ENCODE results near the gene EPB41. TPM values are rescaled to one million over a fixed set of nuclear protein-coding genes. Genes with fewer than 3 reads are reported as not detected.

The EPB41 gene
- total and polyA plus RNA-seq, 4 donors: 10.7 to 189 (median 38.1) TPM

DNA sequence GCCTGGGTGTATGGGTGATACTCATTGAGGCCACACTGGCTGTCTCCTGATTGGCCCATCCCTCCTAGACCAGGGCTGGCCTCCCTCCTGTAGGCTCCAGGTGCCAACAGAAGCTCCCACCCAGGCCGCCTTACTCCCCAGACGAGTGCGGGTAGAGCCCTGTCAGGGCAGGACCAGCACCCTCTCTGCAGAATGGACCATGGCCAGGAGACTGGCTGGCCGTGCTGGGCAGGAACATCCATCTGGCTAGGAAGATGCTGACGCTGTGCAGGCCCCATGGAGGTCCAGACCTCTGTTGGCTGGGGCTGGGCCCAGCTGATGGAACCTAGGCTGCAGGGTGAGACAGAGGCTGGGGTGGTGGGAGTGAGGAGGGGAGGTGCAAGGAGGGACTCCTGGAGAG is 25.0 kb upstream of the EPB41 start:
- H3K27ac ChIP-seq (ENCODE audit: low read depth in 1 of 2, low read length in 2 of 2): no peak overlapping the region
- peaks cover 6 to 23% (median 13%) of the 10 kb centered on the region in 4 donors for H3K4me1 ChIP-seq (ENCODE audit: control insufficient read depth in 4 of 4, insufficient read depth in 4 of 4, low read length in 3 of 4)
- TF ChIP-seq FOXA1 (IDR thresholded peaks at IDR 0.05) (no peak), YY1 (IDR thresholded peaks at IDR 0.05) (no peak), FOXA2 (IDR thresholded peaks at IDR 0.05) (no peak), JUND (IDR thresholded peaks at IDR 0.05) (no peak), GABPA (IDR thresholded peaks at IDR 0.05 in 1 of 2, conservative IDR thresholded peaks at IDR 0.05 in 1 of 2) (no peak), RXRA (IDR thresholded peaks at IDR 0.05) (no peak), TAF1 (conservative IDR thresholded peaks at IDR 0.05) (no peak), HNF4A (conservative IDR thresholded peaks at IDR 0.05) (no peak)
- TF ChIP-seq, protein P1, sequence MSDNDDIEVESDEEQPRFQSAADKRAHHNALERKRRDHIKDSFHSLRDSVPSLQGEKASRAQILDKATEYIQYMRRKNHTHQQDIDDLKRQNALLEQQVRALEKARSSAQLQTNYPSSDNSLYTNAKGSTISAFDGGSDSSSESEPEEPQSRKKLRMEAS (IDR thresholded peaks at IDR 0.05): no peak
- TF ChIP-seq, protein P2, sequence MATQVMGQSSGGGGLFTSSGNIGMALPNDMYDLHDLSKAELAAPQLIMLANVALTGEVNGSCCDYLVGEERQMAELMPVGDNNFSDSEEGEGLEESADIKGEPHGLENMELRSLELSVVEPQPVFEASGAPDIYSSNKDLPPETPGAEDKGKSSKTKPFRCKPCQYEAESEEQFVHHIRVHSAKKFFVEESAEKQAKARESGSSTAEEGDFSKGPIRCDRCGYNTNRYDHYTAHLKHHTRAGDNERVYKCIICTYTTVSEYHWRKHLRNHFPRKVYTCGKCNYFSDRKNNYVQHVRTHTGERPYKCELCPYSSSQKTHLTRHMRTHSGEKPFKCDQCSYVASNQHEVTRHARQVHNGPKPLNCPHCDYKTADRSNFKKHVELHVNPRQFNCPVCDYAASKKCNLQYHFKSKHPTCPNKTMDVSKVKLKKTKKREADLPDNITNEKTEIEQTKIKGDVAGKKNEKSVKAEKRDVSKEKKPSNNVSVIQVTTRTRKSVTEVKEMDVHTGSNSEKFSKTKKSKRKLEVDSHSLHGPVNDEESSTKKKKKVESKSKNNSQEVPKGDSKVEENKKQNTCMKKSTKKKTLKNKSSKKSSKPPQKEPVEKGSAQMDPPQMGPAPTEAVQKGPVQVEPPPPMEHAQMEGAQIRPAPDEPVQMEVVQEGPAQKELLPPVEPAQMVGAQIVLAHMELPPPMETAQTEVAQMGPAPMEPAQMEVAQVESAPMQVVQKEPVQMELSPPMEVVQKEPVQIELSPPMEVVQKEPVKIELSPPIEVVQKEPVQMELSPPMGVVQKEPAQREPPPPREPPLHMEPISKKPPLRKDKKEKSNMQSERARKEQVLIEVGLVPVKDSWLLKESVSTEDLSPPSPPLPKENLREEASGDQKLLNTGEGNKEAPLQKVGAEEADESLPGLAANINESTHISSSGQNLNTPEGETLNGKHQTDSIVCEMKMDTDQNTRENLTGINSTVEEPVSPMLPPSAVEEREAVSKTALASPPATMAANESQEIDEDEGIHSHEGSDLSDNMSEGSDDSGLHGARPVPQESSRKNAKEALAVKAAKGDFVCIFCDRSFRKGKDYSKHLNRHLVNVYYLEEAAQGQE (IDR thresholded peaks at IDR 0.05): no peak
- TF ChIP-seq, protein P3, sequence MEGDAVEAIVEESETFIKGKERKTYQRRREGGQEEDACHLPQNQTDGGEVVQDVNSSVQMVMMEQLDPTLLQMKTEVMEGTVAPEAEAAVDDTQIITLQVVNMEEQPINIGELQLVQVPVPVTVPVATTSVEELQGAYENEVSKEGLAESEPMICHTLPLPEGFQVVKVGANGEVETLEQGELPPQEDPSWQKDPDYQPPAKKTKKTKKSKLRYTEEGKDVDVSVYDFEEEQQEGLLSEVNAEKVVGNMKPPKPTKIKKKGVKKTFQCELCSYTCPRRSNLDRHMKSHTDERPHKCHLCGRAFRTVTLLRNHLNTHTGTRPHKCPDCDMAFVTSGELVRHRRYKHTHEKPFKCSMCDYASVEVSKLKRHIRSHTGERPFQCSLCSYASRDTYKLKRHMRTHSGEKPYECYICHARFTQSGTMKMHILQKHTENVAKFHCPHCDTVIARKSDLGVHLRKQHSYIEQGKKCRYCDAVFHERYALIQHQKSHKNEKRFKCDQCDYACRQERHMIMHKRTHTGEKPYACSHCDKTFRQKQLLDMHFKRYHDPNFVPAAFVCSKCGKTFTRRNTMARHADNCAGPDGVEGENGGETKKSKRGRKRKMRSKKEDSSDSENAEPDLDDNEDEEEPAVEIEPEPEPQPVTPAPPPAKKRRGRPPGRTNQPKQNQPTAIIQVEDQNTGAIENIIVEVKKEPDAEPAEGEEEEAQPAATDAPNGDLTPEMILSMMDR (IDR thresholded peaks at IDR 0.05; ENCODE audit: low read depth, low read length, missing input control): no peak
- TF ChIP-seq, protein P4, sequence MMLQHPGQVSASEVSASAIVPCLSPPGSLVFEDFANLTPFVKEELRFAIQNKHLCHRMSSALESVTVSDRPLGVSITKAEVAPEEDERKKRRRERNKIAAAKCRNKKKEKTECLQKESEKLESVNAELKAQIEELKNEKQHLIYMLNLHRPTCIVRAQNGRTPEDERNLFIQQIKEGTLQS (IDR thresholded peaks at IDR 0.05): no peak
- no peak for DNase-seq (ENCODE audit: low spot score)
- H3K4me3 ChIP-seq (ENCODE audit: low read depth in 1 of 3, low read length in 3 of 3): no peak overlapping the region
- 94% methylated on average over 5 of the region's 5 CpGs for WGBS
- H3K27me3 ChIP-seq (ENCODE audit: control insufficient read depth in 4 of 4, insufficient read depth in 4 of 4, low read length in 3 of 4): no peaks in the 10 kb centered on the region
- H3K9me3 ChIP-seq (ENCODE audit: control insufficient read depth in 4 of 4, low read length in 3 of 4): no peaks in the 10 kb centered on the region
- peaks cover 0 to 5% (median under 1%) of the 10 kb centered on the region in 4 donors for H3K36me3 ChIP-seq (ENCODE audit: control insufficient read depth in 4 of 4, insufficient read depth in 3 of 4, low read depth in 1 of 4, low read length in 3 of 4)
- no peak overlapping the region for H3K9ac ChIP-seq (ENCODE audit: low read depth in 1 of 2, low read length in 2 of 2)

DNA sequence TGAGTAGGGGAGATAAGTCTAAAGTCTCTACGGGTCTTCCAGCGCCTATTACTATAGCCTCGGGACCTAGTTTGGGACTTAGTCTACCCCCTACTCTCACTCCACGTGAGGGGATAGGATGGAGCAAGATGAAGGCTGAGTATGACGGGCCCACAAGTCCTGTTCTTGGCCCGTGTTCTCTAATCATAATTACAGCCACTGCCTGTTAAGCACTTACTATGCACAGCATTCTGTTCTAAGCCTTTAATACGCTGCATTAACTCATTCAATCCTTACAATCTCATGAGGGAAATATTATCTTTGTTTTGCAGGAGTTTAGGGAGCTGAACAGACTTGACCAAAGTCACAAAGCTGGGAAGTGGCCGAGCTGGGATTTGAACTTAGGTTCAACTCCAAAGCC is 23.9 kb upstream of the EPB41 start:
- no peak overlapping the region for H3K4me3 ChIP-seq (ENCODE audit: low read depth in 1 of 3, low read length in 3 of 3)
- no peak for DNase-seq (ENCODE audit: low spot score)
- peaks cover 1 to 14% (median 8%) of the 10 kb centered on the region in 4 donors for H3K4me1 ChIP-seq (ENCODE audit: control insufficient read depth in 4 of 4, insufficient read depth in 4 of 4, low read length in 3 of 4)
- WGBS: 89% methylated on average over 8 of the region's 8 CpGs
- no peak overlapping the region for H3K9ac ChIP-seq (ENCODE audit: low read depth in 1 of 2, low read length in 2 of 2)
- no peak for TF ChIP-seq TAF1 (conservative IDR thresholded peaks at IDR 0.05)
- no peak for TF ChIP-seq NR2F2 (IDR thresholded peaks at IDR 0.05)
- no peak for TF ChIP-seq RXRA (IDR thresholded peaks at IDR 0.05)
- no peak for TF ChIP-seq FOXA1 (IDR thresholded peaks at IDR 0.05)
- TF ChIP-seq EGR1 (IDR thresholded peaks at IDR 0.05; ENCODE audit: low read depth in 2 of 2): no peak
- TF ChIP-seq, protein P2 (IDR thresholded peaks at IDR 0.05): no peak
- no peak for TF ChIP-seq GABPA (IDR thresholded peaks at IDR 0.05 in 1 of 2, conservative IDR thresholded peaks at IDR 0.05 in 1 of 2)
- no peak for TF ChIP-seq YY1 (IDR thresholded peaks at IDR 0.05)
- no peak for TF ChIP-seq HNF4G (IDR thresholded peaks at IDR 0.05)
- no peak for TF ChIP-seq SP1 (IDR thresholded peaks at IDR 0.05)
- TF ChIP-seq HNF4A (conservative IDR thresholded peaks at IDR 0.05): no peak
- no peak for TF ChIP-seq FOXA2 (IDR thresholded peaks at IDR 0.05)
- TF ChIP-seq, protein P5, sequence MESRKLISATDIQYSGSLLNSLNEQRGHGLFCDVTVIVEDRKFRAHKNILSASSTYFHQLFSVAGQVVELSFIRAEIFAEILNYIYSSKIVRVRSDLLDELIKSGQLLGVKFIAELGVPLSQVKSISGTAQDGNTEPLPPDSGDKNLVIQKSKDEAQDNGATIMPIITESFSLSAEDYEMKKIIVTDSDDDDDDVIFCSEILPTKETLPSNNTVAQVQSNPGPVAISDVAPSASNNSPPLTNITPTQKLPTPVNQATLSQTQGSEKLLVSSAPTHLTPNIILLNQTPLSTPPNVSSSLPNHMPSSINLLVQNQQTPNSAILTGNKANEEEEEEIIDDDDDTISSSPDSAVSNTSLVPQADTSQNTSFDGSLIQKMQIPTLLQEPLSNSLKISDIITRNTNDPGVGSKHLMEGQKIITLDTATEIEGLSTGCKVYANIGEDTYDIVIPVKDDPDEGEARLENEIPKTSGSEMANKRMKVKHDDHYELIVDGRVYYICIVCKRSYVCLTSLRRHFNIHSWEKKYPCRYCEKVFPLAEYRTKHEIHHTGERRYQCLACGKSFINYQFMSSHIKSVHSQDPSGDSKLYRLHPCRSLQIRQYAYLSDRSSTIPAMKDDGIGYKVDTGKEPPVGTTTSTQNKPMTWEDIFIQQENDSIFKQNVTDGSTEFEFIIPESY (IDR thresholded peaks at IDR 0.05): no peak
- H3K9me3 ChIP-seq (ENCODE audit: control insufficient read depth in 4 of 4, low read length in 3 of 4): no peaks in the 10 kb centered on the region
- no peak overlapping the region for H3K27ac ChIP-seq (ENCODE audit: low read depth in 1 of 2, low read length in 2 of 2)
- no peaks in the 10 kb centered on the region for H3K27me3 ChIP-seq (ENCODE audit: control insufficient read depth in 4 of 4, insufficient read depth in 4 of 4, low read length in 3 of 4)
- peaks cover 0 to 5% (median under 1%) of the 10 kb centered on the region in 4 donors for H3K36me3 ChIP-seq (ENCODE audit: control insufficient read depth in 4 of 4, insufficient read depth in 3 of 4, low read depth in 1 of 4, low read length in 3 of 4)

Data from liver (tissue), 9 donors.